GM19397 (cell line): ENCODE data around the gene NEK3.
A peak's percentile ranks its signal among the peaks of the same experiment; 100 is the strongest.
"Not testable (repeated sequence)": the region's sequence is repeated elsewhere in the genome, so short reads cannot be mapped to it uniquely, and the experiment has no call there.

Experiments used
- ATAC-seq: cut with Tn5 transposase; IDR thresholded peaks from one replicate; pipeline ENCODE4 v1.9.1; 2021; ENCODE audit warnings: mild to moderate bottlenecking, moderate library complexity; ENCODE audit not compliant: unreplicated experiment

Gene NEK3

GRCh38 chr13:52170828-52171391 is 11.5 kb upstream of the NEK3 start:
- ATAC-seq = not testable (repeated sequence)

DNA sequence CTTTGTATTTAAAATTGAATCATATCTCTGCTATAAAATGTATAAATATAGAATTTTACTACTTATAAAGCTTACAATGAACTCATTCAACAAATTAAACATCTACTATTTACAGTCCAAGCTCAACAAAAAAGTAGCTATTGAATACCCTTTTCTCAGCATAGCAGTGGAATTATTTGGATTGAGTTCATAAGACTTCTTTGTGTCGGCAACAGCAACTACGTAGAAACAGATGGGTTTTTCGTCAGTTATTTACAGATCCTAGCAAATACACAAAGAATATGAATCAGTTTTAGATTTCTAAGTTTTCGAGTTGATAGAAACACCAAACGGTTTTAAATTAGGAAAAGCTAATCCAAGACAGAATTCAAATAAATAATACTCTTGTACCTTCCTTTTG is 10.4 kb upstream of the NEK3 start:
- no peak for ATAC-seq

- ATAC-seq = no peak
Measured at GRCh38 chr13:52165411-52165810, 6.0 kb upstream of the NEK3 start.

GRCh38 chr13:52164989-52165388 is 5.6 kb upstream of the NEK3 start:
- ATAC-seq = no peak

DNA sequence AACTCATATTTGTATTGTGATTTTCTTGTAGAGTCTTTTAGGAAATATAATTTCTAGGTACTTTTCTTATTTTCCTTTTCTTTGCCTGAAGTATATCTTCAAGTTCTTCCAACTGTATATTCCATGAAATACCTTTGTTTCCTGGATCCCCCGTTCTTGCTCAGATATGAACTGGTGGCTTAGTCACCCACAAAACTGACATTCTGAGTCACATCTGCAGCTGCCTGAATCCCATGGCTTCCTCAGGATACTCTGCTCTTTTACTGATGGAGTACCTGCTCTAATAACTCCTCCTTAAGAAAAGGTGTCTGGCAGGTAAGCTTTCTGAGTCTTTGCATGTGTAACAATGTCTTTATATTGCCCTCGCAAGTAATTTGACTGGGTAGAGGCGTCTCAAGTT is 4.5 kb upstream of the NEK3 start:
- ATAC-seq = not testable (repeated sequence)

GRCh38 chr13:52162279-52163101 is 3.1 kb upstream of the NEK3 start:
- no peak for ATAC-seq

- no peak for ATAC-seq
Measured at GRCh38 chr13:52161181-52161646, 1.8 kb upstream of the NEK3 start.

GRCh38 chr13:52160506-52160905 is 1.1 kb upstream of the NEK3 start:
- no peak for ATAC-seq

DNA sequence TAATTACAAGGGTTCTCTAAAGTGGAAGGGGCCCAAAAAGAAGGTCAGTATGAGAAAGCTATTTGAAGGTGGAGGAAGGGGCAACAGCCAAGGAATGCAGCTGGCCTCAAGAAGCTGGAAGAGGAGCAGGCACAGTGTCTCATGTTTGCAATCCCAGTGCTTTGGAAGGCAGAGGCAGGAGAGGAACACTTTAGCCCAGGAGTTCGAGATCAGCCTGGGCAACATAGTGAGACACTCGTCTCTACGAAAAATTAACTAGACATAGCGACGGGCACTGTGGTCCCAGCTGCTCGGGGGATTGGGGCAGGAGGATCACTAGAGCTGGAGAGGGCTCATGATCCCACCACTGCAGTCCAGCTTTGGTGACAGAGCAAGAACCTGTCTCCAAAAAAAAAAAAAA is 656 bp upstream of the NEK3 start:
- no peak for ATAC-seq

DNA sequence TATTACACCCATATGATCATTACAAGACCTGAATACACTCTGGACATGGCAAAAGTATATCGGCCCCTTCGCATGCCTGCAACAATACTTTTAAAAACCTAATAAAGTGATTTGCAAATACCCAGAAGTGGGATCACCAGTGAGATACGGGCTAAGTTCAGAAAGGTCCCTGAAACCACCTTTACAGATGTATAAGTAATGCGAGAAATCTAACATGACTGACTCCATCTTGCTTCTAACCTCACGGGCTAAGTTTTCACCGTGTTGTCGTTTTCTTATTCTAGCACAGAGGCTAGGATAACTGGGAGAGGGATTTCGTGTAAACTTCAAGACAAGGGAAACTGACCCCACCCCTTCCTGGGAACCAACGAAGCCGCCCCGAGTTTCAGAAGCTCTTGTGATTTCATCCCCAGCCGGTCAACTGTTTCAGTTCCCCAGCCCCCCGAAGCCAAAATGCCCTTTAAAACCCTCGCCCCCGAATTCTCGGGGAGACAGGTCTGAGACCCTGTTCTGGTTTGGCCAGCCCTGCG is 703 bp downstream of the NEK3 start:
- ATAC-seq = no peak

- ATAC-seq = no peak
Measured at GRCh38 chr13:52156724-52157261, 2.6 kb downstream of the NEK3 start.

DNA sequence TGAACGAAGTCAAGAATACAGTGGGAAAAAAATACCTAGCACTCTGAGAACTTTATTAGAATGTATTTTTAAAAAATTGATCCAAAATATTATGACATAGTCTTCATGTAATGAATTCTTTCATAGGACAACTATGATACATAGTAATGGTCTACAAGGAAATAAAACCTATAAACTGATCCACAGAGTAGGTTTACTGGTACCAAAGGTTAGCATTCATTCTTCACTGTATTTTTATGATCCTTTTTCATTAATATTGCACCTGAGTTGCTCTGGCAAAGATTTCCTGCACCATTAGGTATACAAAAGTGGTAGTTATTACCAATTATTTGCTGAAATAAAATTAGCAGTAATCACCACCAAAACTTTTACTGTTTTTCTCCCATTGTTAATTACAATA is 4.2 kb downstream of the NEK3 start:
- ATAC-seq = no peak

- ATAC-seq = no peak
Measured at GRCh38 chr13:52147225-52147624, 12.2 kb downstream of the NEK3 start.

- ATAC-seq = no peak
Measured at GRCh38 chr13:52141299-52141698, 18.1 kb downstream of the NEK3 start.

DNA sequence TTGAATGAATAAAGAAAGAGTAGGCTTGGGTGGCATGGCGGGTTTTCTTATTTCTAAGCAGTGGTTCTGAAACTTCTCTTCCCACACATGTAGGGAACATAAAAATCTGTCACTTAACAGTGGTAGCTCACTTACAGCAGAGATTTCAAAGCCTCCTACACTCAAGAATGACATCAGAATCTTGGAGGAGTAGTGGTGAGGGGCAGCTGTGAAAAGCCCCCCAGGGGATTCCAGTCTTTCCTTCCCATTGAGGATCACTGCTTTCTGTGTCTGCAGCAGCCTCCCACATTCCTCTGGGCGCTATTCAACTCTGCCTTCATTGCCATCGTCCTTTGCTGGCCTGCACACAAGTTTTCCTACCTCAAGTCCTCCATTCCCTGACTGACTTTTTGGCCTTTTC is 21.9 kb downstream of the NEK3 start:
- ATAC-seq = no peak

GRCh38 chr13:52136763-52137162 is 22.6 kb downstream of the NEK3 start:
- ATAC-seq = no peak

GRCh38 chr13:52130641-52131040 is 28.8 kb downstream of the NEK3 start:
- ATAC-seq = no peak

- ATAC-seq = peak; percentile 65
Measured at GRCh38 chr13:52128714-52129700, 30.4 kb downstream of the NEK3 start, which contains the start of gene NEK5. TSS of gene NEK5 (minus strand) at chr13:52129073. CDS start at chr13:52127482, 1,591 bp downstream.

- peak; percentile 17 for ATAC-seq
Measured at GRCh38 chr13:52127783-52128702, 31.4 kb downstream of the NEK3 start.

DNA sequence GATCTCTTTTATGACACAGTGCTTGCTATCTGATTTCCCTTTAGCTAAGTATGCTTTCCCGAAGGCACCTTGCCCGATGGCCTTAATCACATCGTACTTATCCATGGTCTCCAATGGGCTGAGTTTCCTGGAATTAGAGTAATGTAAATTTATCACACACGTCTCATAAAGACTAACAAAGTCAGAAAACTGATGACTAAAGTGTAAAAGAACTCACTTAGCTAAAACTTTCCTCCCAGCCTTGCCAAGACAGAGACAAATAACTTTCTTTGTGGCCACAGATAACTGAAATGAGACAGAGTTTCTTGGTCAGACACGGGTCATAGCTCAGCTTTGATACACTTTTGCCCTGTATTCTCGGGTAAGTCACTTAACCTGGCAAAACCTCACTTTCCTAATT is 32.0 kb downstream of the NEK3 start:
- ATAC-seq = no peak
